Cardiac atrium fibroblast (primary cell): ENCODE data around the gene ESPL1. TPM values are rescaled to one million over a fixed set of nuclear protein-coding genes. Genes with fewer than 3 reads are reported as not detected.

Experiments used
- total RNA-seq: library from RNA; depleted of rRNA; stranded (reverse); fragments of >200 nt; gene quantifications from 2 replicates; pipeline ENCODE4 v1.2.3, GENCODE V29; 2015

The ESPL1 gene
- total RNA-seq: 3.2 and 4.7 TPM in 2 replicates

GRCh38 chr12:53267999-53268629, at the start of gene ESPL1:
ESPL1 (plus strand) TSS chr12:53268299; CDS start chr12:53268767, 468 bp downstream.

DNA sequence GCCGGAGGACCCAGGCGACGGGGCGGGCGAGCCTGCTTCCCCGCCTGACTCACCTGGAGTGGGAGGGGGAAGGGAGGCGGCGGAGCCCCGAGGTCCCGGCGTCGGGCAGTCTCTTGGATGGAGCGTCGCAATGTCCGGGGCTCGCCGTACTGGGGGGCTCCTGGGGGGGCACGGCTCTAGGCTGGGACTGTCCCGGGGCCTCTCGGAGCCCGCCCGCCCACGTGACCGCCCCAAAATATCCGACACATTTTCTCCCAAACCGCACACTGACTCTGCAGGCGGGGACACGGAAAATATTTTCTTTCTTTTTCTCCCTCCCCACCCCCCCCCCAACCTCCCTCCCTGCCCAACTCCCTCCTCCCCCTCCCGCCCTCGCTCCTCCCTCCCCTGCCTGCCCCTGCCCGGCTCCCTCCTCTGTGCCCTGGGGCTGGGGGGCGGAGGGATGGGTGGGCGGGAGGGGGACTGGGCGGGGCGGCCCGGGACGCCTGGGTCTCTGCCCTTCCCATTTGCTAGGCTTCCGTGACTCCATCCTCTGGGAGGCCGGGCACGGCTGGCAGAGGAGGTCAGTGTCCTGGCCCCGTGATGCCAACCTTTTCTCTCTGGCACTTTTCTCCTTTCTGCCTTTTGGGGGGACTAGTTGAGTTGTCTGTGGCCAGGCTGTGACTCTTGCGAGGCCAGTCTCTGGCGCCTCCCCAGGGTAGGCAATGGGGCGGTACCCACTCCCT, 36.0 kb upstream of the ESPL1 start, which contains the start of gene RARG:
TSS of gene RARG (minus strand) at position 289 of the 725 bp plus-strand sequence. CDS start 4,664 bp downstream, outside the sequence.

DNA sequence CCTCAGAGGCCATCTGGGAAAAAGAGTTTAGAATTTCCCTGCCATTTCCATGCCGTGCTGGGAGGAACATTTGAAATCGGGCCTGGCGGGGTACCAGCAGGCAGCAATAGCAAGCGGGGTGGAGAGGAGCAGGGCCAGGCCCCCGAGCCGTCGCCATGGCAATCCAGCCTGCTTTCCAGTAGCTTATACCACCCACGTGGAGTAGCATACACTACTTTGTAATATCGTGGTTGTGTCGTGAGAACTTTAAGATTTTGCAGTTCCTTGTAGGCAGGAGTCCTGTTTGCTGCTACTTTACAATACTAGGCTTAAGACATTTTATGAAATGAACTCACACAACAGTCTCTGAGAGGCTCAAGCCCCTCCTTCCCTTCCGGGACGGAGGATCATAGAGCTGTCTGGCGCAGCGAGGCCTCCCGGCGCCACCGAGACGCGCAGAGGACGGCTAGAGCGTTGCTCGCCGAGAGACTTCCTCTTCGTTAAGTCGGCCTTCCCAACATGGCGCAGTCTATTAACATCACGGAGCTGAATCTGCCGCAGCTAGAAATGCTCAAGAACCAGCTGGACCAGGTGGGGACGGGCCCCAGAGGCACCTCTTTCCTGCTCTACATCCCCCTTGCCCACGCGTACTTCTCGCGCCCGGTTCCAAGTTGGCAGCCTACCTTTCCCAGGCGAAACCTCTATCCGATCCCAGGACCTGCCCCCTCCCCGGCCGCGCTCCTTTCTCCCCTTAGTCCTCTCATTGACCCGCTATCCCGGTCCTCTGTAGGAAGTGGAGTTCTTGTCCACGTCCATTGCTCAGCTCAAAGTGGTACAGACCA, 27.2 kb downstream of the ESPL1 start, which contains the start of gene PFDN5:
TSS of gene PFDN5 (plus strand) at position 473 of the 821 bp plus-strand sequence. CDS start at position 499, 26 bp downstream.

DNA sequence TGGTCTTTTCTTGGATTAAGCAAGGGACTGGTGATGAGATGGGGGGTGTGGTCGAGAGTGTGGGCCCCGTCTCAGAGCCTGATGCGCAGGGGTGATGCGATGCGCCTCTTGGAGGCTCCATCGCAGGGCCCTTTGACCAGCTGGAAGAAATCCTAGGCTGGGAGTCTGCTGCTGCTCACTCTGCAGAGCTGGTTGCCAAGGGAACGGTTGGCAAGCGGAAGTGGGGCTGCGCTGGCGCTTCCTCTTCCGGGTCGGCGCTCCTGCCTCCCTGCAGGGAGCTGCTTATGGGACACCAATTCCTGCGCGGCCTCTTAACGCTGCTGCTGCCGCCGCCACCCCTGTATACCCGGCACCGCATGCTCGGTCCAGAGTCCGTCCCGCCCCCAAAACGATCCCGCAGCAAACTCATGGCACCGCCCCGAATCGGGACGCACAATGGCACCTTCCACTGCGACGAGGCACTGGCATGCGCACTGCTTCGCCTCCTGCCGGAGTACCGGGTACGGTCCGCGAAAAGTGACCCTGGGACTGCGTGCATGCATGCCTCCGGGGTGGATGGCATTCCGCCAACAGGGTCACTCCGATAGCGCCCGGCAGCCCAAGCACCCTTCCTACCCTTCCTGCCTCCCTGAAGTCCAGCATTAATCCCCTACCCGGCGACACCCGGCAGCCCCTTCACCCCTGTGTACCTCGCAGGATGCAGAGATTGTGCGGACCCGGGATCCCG, 31.5 kb downstream of the ESPL1 start, which contains the start of gene MYG1:
TSS of gene MYG1 (plus strand) at position 242 of the 727 bp plus-strand sequence. CDS start at position 285, 43 bp downstream.

GRCh38 chr12:53336181-53336681, 68.1 kb downstream of the ESPL1 start, which contains the start of gene SP7:
SP7 (minus strand) TSS chr12:53336354; CDS start chr12:53335646, 708 bp downstream.

Other genes starting within 250 kb of the ESPL1 start
- gene TNS2, start 218.2 kb upstream of the ESPL1 start, total RNA-seq: 99.6 and 100 TPM in 2 replicates
- gene SPRYD3, start 188.9 kb upstream of the ESPL1 start, total RNA-seq: 24.3 and 27.1 TPM in 2 replicates
- gene IGFBP6, start 170.6 kb upstream of the ESPL1 start, total RNA-seq: 275 and 379 TPM in 2 replicates
- gene SOAT2, start 164.8 kb upstream of the ESPL1 start, total RNA-seq: not detected in 2 replicates
- 5.0 and 6.5 TPM in 2 replicates for gene ZNF740, start 87.6 kb upstream of the ESPL1 start, total RNA-seq
- gene CSAD, start 87.4 kb upstream of the ESPL1 start, total RNA-seq: 7.4 and 11.8 TPM in 2 replicates
- 0.18 TPM in 1 of 2 replicates, not detected in the other for gene ITGB7, start 61.0 kb upstream of the ESPL1 start, total RNA-seq
- 15.6 and 17.7 TPM in 2 replicates for gene RARG, start 36.1 kb upstream of the ESPL1 start, total RNA-seq
- 376 and 591 TPM in 2 replicates for gene PFDN5, start 27.2 kb downstream of the ESPL1 start, total RNA-seq
- gene MYG1, start 31.4 kb downstream of the ESPL1 start, total RNA-seq: 38.6 and 54.3 TPM in 2 replicates
- 46.2 and 50.2 TPM in 2 replicates for gene AAAS, start 53.3 kb downstream of the ESPL1 start, total RNA-seq
- not detected in 2 replicates for gene SP7, start 68.1 kb downstream of the ESPL1 start, total RNA-seq
- gene SP1, start 111.9 kb downstream of the ESPL1 start, total RNA-seq: 25.8 and 28.3 TPM in 2 replicates
- gene AMHR2, start 155.6 kb downstream of the ESPL1 start, total RNA-seq: not detected in 2 replicates
- 70.8 and 92.7 TPM in 2 replicates for gene PRR13, start 173.4 kb downstream of the ESPL1 start, total RNA-seq
- gene PCBP2, start 183.8 kb downstream of the ESPL1 start, total RNA-seq: 158 and 225 TPM in 2 replicates
- 25.4 and 26.9 TPM in 2 replicates for gene MAP3K12, start 231.2 kb downstream of the ESPL1 start, total RNA-seq
- gene TARBP2, start 233.0 kb downstream of the ESPL1 start, total RNA-seq: 30.1 and 43.5 TPM in 2 replicates
- gene NPFF, start 239.2 kb downstream of the ESPL1 start, total RNA-seq: not detected in 2 replicates